Measurements from ENCODE around the gene NFIA. TPM values are rescaled to one million over a fixed set of nuclear protein-coding genes. Genes with fewer than 3 reads are reported as not detected.

The NFIA gene
- total RNA-seq, 1 donor from 2014 or later, result 49.4 TPM

GRCh38 chr1:61474963-61475362 lies 392.6 kb downstream of the NFIA start:
- H3K27me3 Mint-ChIP-seq, result peaks cover 5% of the 10 kb centered on the region
- peak overlapping the region; percentile 24 for H3K4me3 Mint-ChIP-seq
- no peak for DNase-seq (ENCODE audit: extremely low spot score, unreplicated experiment)
- peaks cover 21% of the 10 kb centered on the region for H3K4me1 Mint-ChIP-seq (ENCODE audit: unreplicated experiment)
- no peak for TF ChIP-seq CTCF (conservative IDR thresholded peaks at IDR 0.05)
- H3K36me3 Mint-ChIP-seq, result no peaks in the 10 kb centered on the region
- peaks cover 15% of the 10 kb centered on the region for H3K9me3 Mint-ChIP-seq
- H3K27ac Mint-ChIP-seq, result no peak overlapping the region

- peaks cover 30% of the 10 kb centered on the region for H3K4me1 Mint-ChIP-seq (ENCODE audit: unreplicated experiment)
- H3K9me3 Mint-ChIP-seq, result peaks cover 15% of the 10 kb centered on the region
- H3K27me3 Mint-ChIP-seq, result no peaks in the 10 kb centered on the region
- H3K27ac Mint-ChIP-seq, result no peak overlapping the region
- no peak for TF ChIP-seq CTCF (conservative IDR thresholded peaks at IDR 0.05)
- H3K36me3 Mint-ChIP-seq, result no peaks in the 10 kb centered on the region
- H3K4me3 Mint-ChIP-seq, result no peak overlapping the region
- no peak for DNase-seq (ENCODE audit: extremely low spot score, unreplicated experiment)
Observed at GRCh38 chr1:61477301-61477700, 394.9 kb downstream of the NFIA start.

GRCh38 chr1:61480273-61480935 lies 398.0 kb downstream of the NFIA start:
- H3K27ac Mint-ChIP-seq, result no peak overlapping the region
- H3K9me3 Mint-ChIP-seq, result peaks cover 3% of the 10 kb centered on the region
- no peaks in the 10 kb centered on the region for H3K36me3 Mint-ChIP-seq
- no peak for TF ChIP-seq CTCF (conservative IDR thresholded peaks at IDR 0.05)
- DNase-seq (ENCODE audit: extremely low spot score, unreplicated experiment), result no peak
- peaks cover 11% of the 10 kb centered on the region for H3K4me1 Mint-ChIP-seq (ENCODE audit: unreplicated experiment)
- H3K27me3 Mint-ChIP-seq, result peaks cover 11% of the 10 kb centered on the region
- H3K4me3 Mint-ChIP-seq, result no peak overlapping the region

GRCh38 chr1:61481315-61481715 lies 399.0 kb downstream of the NFIA start:
- Mint-ChIP-seq H3K27me3 (peaks cover 11% of the 10 kb centered on the region), H3K36me3 (no peaks in the 10 kb centered on the region), H3K27ac (no peak overlapping the region), H3K4me3 (no peak overlapping the region), H3K4me1 (ENCODE audit: unreplicated experiment) (peaks cover 9% of the 10 kb centered on the region), H3K9me3 (no peaks in the 10 kb centered on the region)
- no peak for TF ChIP-seq CTCF (conservative IDR thresholded peaks at IDR 0.05)
- no peak for DNase-seq (ENCODE audit: extremely low spot score, unreplicated experiment)

- TF ChIP-seq CTCF (conservative IDR thresholded peaks at IDR 0.05), result no peak
- no peaks in the 10 kb centered on the region for H3K36me3 Mint-ChIP-seq
- no peak for DNase-seq (ENCODE audit: extremely low spot score, unreplicated experiment)
- peaks cover 9% of the 10 kb centered on the region for H3K4me1 Mint-ChIP-seq (ENCODE audit: unreplicated experiment)
- H3K27ac Mint-ChIP-seq, result no peak overlapping the region
- H3K9me3 Mint-ChIP-seq, result no peaks in the 10 kb centered on the region
- H3K27me3 Mint-ChIP-seq, result peaks cover 11% of the 10 kb centered on the region
- no peak overlapping the region for H3K4me3 Mint-ChIP-seq
Observed at GRCh38 chr1:61482170-61482734, 399.9 kb downstream of the NFIA start.

All from type B pancreatic cell (in vitro differentiated cells).